Gastroesophageal sphincter (tissue), 4 donors: ENCODE measurements around the gene GMDS. TPM values are rescaled to one million over a fixed set of nuclear protein-coding genes. Genes with fewer than 3 reads are reported as not detected.

ENCODE experiments used
- ATAC-seq: fragments of 150-250 bp; one replicate; pipeline ENCODE4 v1.9.1; 2016; ENCODE audit warnings: mild to moderate bottlenecking, moderate library complexity
- H3K27ac ChIP-seq, 4 donors: fragments of 200-600 bp; sonication (generic) in 3 of 4; 1 replicate in 3 of 4; 2 replicates in 1 of 4; pipeline ENCODE4 v1.5.1; 2016 to 2019
- H3K27me3 ChIP-seq: fragments of 200-600 bp; sonication (generic); one replicate; pipeline ENCODE4 v1.5.1; 2019
- H3K36me3 ChIP-seq, 2 donors: fragments of 200-600 bp; sonication (generic); one replicate each; pipeline ENCODE4 v1.5.1; 2019; ENCODE audit warnings: control low read depth in 1 of 2
- H3K4me1 ChIP-seq, 3 donors: fragments of 200-600 bp; sonication (generic); 1 replicate in 2 of 3; 2 replicates in 1 of 3; pipeline ENCODE4 v1.5.1; 2016 to 2019; ENCODE audit warnings: control low read depth in 2 of 3
- H3K4me3 ChIP-seq, 2 donors: fragments of 200-600 bp; sonication (generic); one replicate each; pipeline ENCODE4 v1.5.1; 2019; ENCODE audit warnings: mild to moderate bottlenecking in 1 of 2, moderate library complexity in 1 of 2
- H3K9me3 ChIP-seq, 3 donors: fragments of 200-600 bp; sonication (generic); one replicate each; pipeline ENCODE4 v1.5.1; 2017 to 2019; ENCODE audit warnings: control low read depth in 2 of 3
- EP300 ChIP-seq: sonication (generic); formaldehyde crosslinking; IDR thresholded peaks from one replicate; pipeline ENCODE4 v1.6.1; 2017; ENCODE audit warnings: antibody characterized with exemption, mild to moderate bottlenecking
- POLR2A ChIP-seq, 2 donors: fragments of 450-650 bp; IDR thresholded peaks; one replicate each; pipeline ENCODE4 v1.6.1; 2017; ENCODE audit warnings: antibody characterized with exemption in 2 of 2, mild to moderate bottlenecking in 2 of 2, moderate library complexity in 1 of 2
- POLR2AphosphoS5 ChIP-seq: sonication (generic); formaldehyde crosslinking; IDR thresholded peaks from one replicate; pipeline ENCODE4 v1.6.1; 2017; ENCODE audit warnings: antibody characterized with exemption
- WGBS, 2 donors: methylation state at CpG; one replicate each; pipeline ENCODE4 v1.1.5; 2018; ENCODE audit warnings: low coverage in 1 of 2; 5-methylcytosine and 5-hydroxymethylcytosine counted together
- total RNA-seq, 4 donors: library from RNA; depleted of rRNA; stranded (reverse); fragments of >200 nt; gene quantifications; one replicate each; pipeline ENCODE4 v1.1.0, GENCODE V29; 2016
- TF ChIP-seq, protein P1 (sequence below), 4 experiments: fragments of 200-600 bp in 2 of 4; fragments of 450-650 bp in 2 of 4; sonication (generic) in 1 of 4; IDR thresholded peaks; one replicate each; pipeline ENCODE4 v1.5.1; 2017 to 2019; ENCODE audit warnings: antibody characterized with exemption in 4 of 4, mild to moderate bottlenecking in 2 of 4, moderate library complexity in 2 of 4

The GMDS gene
- total RNA-seq, 4 donors from 2014 or later = 5.0 to 14.7 (median 6.4) TPM

DNA sequence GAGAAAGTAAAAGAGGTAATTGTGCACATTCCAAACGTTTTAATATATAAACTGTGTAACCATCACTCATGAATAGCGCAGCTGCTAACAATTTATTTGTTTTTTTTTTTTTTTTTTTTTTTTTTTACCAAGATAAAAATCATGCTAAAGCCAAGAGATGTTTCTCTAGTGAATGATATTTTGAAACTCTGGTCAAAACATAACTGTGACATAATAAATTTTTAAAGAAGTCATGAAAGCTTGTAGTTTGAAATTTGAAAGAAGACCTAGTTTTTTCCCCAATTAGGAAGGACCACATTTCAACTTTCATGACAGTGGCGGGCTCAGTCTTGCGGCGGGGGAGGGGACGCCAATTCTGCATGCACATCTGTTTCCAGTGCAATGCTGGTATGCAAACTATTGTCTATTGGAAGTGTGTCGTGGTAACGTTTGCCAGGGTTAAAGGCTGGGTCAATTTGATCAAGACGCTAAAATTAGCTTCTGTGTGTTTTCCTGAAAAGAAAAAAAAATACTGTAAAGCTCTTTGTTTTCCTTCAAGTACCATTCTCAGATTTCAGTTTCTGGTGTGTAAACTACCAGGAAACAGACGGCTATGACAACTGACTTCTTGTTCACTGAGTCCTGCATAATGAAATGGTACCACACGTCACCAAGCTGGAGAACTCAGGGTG is 423.8 kb downstream of the GMDS start:
- Histone ChIP-seq H3K36me3 (no peaks in the 10 kb centered on the region), H3K4me3 (peak overlapping the region in 1 of 2 donors; percentile 18), H3K4me1 (peaks cover 0 to 15% (median 0%) of the 10 kb centered on the region in 3 donors), H3K9me3 (no peaks in the 10 kb centered on the region), H3K27me3 (no peaks in the 10 kb centered on the region), H3K27ac (peak overlapping the region in 1 of 4 donors; percentile 58)
- TF ChIP-seq, protein P1, sequence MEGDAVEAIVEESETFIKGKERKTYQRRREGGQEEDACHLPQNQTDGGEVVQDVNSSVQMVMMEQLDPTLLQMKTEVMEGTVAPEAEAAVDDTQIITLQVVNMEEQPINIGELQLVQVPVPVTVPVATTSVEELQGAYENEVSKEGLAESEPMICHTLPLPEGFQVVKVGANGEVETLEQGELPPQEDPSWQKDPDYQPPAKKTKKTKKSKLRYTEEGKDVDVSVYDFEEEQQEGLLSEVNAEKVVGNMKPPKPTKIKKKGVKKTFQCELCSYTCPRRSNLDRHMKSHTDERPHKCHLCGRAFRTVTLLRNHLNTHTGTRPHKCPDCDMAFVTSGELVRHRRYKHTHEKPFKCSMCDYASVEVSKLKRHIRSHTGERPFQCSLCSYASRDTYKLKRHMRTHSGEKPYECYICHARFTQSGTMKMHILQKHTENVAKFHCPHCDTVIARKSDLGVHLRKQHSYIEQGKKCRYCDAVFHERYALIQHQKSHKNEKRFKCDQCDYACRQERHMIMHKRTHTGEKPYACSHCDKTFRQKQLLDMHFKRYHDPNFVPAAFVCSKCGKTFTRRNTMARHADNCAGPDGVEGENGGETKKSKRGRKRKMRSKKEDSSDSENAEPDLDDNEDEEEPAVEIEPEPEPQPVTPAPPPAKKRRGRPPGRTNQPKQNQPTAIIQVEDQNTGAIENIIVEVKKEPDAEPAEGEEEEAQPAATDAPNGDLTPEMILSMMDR (IDR thresholded peaks at IDR 0.05) = no peak
- WGBS, 2 donors = 26 to 45% methylated on average over 11 of the region's 11 CpGs
- ATAC-seq = peak; percentile 60

DNA sequence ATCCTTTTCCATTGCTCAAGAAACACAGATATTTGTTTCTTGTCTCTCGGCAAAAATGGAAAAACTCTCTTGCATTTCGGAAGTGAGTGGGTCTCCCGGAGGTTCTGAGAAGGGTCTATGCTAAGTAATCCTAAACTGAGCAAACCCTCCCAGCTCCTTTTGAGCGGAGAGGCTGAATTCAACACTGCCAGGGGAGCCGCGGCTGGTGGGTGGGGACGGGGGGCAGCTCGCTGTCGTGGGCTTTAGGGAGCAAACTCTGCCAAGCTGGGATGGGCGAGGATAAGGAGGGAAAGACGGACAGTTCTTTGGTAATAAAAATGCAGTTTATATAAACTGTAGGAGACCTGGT is 424.3 kb downstream of the GMDS start:
- TF ChIP-seq POLR2AphosphoS5 = no peak
- no peak for TF ChIP-seq POLR2A (IDR thresholded peaks at IDR 0.05)
- Histone ChIP-seq H3K27ac (peak overlapping the region in 1 of 4 donors; percentile 58), H3K27me3 (no peaks in the 10 kb centered on the region), H3K4me1 (peaks cover 0 to 15% (median 0%) of the 10 kb centered on the region in 3 donors), H3K4me3 (peak overlapping the region in 1 of 2 donors; percentile 18), H3K9me3 (no peaks in the 10 kb centered on the region), H3K36me3 (no peaks in the 10 kb centered on the region)
- no peak for ATAC-seq
- WGBS, 2 donors = 25 to 78% methylated on average over 5 to 11 of the region's 11 CpGs

DNA sequence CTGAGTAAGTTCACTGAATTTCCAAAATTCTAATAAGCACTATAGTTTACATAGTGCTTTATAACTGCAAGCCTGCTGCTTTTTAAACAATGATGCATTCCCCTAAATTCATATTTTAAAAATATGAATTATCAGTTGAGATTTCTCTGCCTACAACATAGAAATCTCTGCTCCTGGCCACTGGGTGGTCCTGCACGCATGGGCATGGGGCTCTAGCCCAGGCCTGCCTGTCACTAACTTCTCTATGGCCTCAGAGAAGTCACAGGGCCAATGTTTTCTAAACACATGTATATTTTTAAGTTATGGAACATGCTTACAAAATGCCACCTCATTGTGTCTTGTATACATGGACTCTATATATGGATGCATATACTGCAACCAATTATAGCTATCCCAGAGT is 424.7 kb downstream of the GMDS start:
- no peaks in the 10 kb centered on the region for H3K9me3 ChIP-seq
- H3K27ac ChIP-seq = no peak overlapping the region
- H3K4me1 ChIP-seq = peaks cover 0 to 15% (median 0%) of the 10 kb centered on the region in 3 donors
- H3K36me3 ChIP-seq = no peaks in the 10 kb centered on the region
- TF ChIP-seq POLR2A (IDR thresholded peaks at IDR 0.05) = no peak
- no peak for TF ChIP-seq POLR2AphosphoS5
- TF ChIP-seq, protein P1 (IDR thresholded peaks at IDR 0.05) = no peak
- TF ChIP-seq EP300 = no peak
- no peak for ATAC-seq
- H3K4me3 ChIP-seq = no peak overlapping the region
- no peaks in the 10 kb centered on the region for H3K27me3 ChIP-seq
- WGBS, 2 donors = 83 to 100% methylated on average over 1 of the region's 1 CpG

DNA sequence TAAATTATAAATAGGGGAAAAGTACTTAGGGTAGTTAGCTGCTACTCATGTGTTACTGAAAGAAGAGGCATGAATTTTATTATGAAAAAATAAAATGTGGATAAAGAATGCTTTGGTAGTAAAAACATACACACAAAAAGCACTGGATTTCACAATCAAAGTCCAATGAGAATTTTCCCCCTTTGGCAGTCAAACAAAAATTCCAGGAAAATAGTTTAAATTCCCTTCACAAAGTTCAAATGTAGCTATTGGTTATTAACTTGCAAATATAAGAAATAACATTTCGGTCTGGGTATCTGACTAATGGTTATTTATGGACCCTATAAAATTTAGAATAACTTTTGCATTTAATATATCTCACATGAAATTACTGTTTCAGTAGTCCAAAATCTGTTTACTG is 425.2 kb downstream of the GMDS start:
- WGBS, 2 donors = 42 to 61% methylated on average over 1 of the region's 1 CpG
- Histone ChIP-seq H3K9me3 (no peaks in the 10 kb centered on the region), H3K27me3 (no peaks in the 10 kb centered on the region), H3K27ac (no peak overlapping the region), H3K4me3 (no peak overlapping the region), H3K36me3 (no peaks in the 10 kb centered on the region), H3K4me1 (peaks cover 0 to 15% (median 0%) of the 10 kb centered on the region in 3 donors)
- TF ChIP-seq EP300 (no peak), POLR2AphosphoS5 (no peak), POLR2A (IDR thresholded peaks at IDR 0.05) (no peak)
- TF ChIP-seq, protein P1 (IDR thresholded peaks at IDR 0.05) = no peak
- ATAC-seq = no peak

DNA sequence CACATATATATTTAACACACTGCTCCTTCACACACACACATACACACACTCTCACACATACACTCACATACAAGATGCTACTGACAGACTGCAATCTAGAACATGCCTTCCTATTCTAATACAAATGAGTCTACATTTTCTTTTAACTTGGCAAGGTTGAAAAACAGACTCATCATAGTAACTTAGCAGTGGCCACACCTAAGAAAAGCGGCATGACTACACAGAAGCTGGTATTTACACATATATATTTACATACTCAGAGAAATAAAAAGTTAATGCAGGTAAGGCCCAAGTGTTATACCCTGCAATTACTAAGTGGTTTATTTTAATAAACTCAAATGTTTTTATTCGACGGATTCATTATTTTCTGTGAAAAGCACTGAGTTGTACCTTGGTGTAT is 426.4 kb downstream of the GMDS start:
- Histone ChIP-seq H3K27me3 (no peaks in the 10 kb centered on the region), H3K4me1 (peaks cover 0 to 15% (median 0%) of the 10 kb centered on the region in 3 donors), H3K9me3 (no peaks in the 10 kb centered on the region), H3K27ac (no peak overlapping the region), H3K4me3 (no peak overlapping the region), H3K36me3 (no peaks in the 10 kb centered on the region)
- no peak for TF ChIP-seq POLR2A (IDR thresholded peaks at IDR 0.05)
- TF ChIP-seq EP300 = no peak
- TF ChIP-seq POLR2AphosphoS5 = no peak
- TF ChIP-seq, protein P1 (IDR thresholded peaks at IDR 0.05) = no peak
- ATAC-seq = no peak
- 95 to 100% methylated on average over 1 to 3 of the region's 3 CpGs for WGBS, 2 donors
